ENCODE measurements around the gene UPF1. TPM values are rescaled to one million over a fixed set of nuclear protein-coding genes. Genes with fewer than 3 reads are reported as not detected.

The UPF1 gene
- total RNA-seq, 2 experiments from 2014 or later: 77.2 to 113 TPM

GRCh38 chr19:18852648-18853047 lies 20.9 kb downstream of the UPF1 start:
- ChIA-PET CTCF (ENCODE audit: unreplicated experiment) (no interaction called here), POLR2A (no interaction called here)
- Histone ChIP-seq H4K20me1 (ENCODE audit: insufficient read depth, low read length) (0 out of 2 replicates have a peak, but pooled peaks cover 12% of the 10 kb centered on the region), H3K36me3 (ENCODE audit: insufficient read depth, low read length) (peaks cover 100% of the 10 kb centered on the region), H3K4me3 (ENCODE audit: low read depth, low read length, poor library complexity, severe bottlenecking) (no peak overlapping the region), H3K9me2 (ENCODE audit: insufficient read depth, low read length) (no peaks in the 10 kb centered on the region), H2AFZ (ENCODE audit: low read length) (no peak overlapping the region), H3K27ac (ENCODE audit: low read depth, low read length, poor library complexity, severe bottlenecking) (no peak overlapping the region), H3K4me2 (ENCODE audit: low read length) (no peak overlapping the region), H3K4me1 (ENCODE audit: insufficient read depth, low read length, poor library complexity, severe bottlenecking) (peaks cover 8% of the 10 kb centered on the region), H3K79me2 (ENCODE audit: insufficient read depth, low read depth, low read length) (peaks cover 22% of the 10 kb centered on the region; the same call in 1 of the 2 replicates), H3K9me3 (ENCODE audit: low read length) (no peaks in the 10 kb centered on the region)
- no peak for DNase-seq (ENCODE audit: low spot score)
- intact Hi-C loops (cut with micrococcal nuclease; ENCODE audit: unreplicated experiment): no loop called here
- TF ChIP-seq, protein P1, sequence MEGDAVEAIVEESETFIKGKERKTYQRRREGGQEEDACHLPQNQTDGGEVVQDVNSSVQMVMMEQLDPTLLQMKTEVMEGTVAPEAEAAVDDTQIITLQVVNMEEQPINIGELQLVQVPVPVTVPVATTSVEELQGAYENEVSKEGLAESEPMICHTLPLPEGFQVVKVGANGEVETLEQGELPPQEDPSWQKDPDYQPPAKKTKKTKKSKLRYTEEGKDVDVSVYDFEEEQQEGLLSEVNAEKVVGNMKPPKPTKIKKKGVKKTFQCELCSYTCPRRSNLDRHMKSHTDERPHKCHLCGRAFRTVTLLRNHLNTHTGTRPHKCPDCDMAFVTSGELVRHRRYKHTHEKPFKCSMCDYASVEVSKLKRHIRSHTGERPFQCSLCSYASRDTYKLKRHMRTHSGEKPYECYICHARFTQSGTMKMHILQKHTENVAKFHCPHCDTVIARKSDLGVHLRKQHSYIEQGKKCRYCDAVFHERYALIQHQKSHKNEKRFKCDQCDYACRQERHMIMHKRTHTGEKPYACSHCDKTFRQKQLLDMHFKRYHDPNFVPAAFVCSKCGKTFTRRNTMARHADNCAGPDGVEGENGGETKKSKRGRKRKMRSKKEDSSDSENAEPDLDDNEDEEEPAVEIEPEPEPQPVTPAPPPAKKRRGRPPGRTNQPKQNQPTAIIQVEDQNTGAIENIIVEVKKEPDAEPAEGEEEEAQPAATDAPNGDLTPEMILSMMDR (conservative IDR thresholded peaks at IDR 0.05; ENCODE audit: low read length): no peak
- BruUV-seq (replicated peaks): no TSS peak

- Histone ChIP-seq H3K27ac (ENCODE audit: low read depth, low read length, poor library complexity, severe bottlenecking) (no peak overlapping the region), H3K4me3 (ENCODE audit: low read depth, low read length, poor library complexity, severe bottlenecking) (no peak overlapping the region), H3K9me3 (ENCODE audit: low read length) (no peaks in the 10 kb centered on the region), H3K9me2 (ENCODE audit: insufficient read depth, low read length) (no peaks in the 10 kb centered on the region), H3K36me3 (ENCODE audit: insufficient read depth, low read length) (peaks cover 100% of the 10 kb centered on the region), H4K20me1 (ENCODE audit: insufficient read depth, low read length) (0 out of 2 replicates have a peak, but pooled peaks cover 5% of the 10 kb centered on the region), H3K79me2 (ENCODE audit: insufficient read depth, low read depth, low read length) (peaks cover 10% of the 10 kb centered on the region; the same call in 1 of the 2 replicates), H2AFZ (ENCODE audit: low read length) (no peak overlapping the region), H3K4me1 (ENCODE audit: insufficient read depth, low read length, poor library complexity, severe bottlenecking) (no peaks in the 10 kb centered on the region), H3K4me2 (ENCODE audit: low read length) (no peak overlapping the region)
- TF ChIP-seq EZH2phosphoT487 (IDR thresholded peaks at IDR 0.05; ENCODE audit: borderline replicate concordance, low read depth, low read length): no peak
- TF ChIP-seq, protein P1 (conservative IDR thresholded peaks at IDR 0.05; ENCODE audit: low read length): no peak
- CTCF ChIA-PET (ENCODE audit: unreplicated experiment): no interaction called here
- POLR2A ChIA-PET: no interaction called here
- DNase-seq (ENCODE audit: low spot score): no peak
- no TSS peak for BruUV-seq (replicated peaks)
- intact Hi-C loops (cut with micrococcal nuclease; ENCODE audit: unreplicated experiment): no loop called here
These were observed 22.1 kb downstream of the UPF1 start for GRCh38 chr19:18853755-18854427.

GRCh38 chr19:18854982-18855381 lies 23.2 kb downstream of the UPF1 start:
- ChIA-PET CTCF (ENCODE audit: unreplicated experiment) (no interaction called here), POLR2A (interaction anchor here (1.0 kb wide), 1 partner anchor 8 kb away, joined by 4 read pairs; no protein-coding TSS in a partner anchor)
- Histone ChIP-seq H3K79me2 (ENCODE audit: insufficient read depth, low read depth, low read length) (no peaks in the 10 kb centered on the region), H2AFZ (ENCODE audit: low read length) (no peak overlapping the region), H3K4me1 (ENCODE audit: insufficient read depth, low read length, poor library complexity, severe bottlenecking) (no peaks in the 10 kb centered on the region), H3K4me2 (ENCODE audit: low read length) (no peak overlapping the region), H3K9me2 (ENCODE audit: insufficient read depth, low read length) (no peaks in the 10 kb centered on the region), H3K4me3 (ENCODE audit: low read depth, low read length, poor library complexity, severe bottlenecking) (no peak overlapping the region), H3K36me3 (ENCODE audit: insufficient read depth, low read length) (peaks cover 100% of the 10 kb centered on the region), H4K20me1 (ENCODE audit: insufficient read depth, low read length) (0 out of 2 replicates have a peak, but pooled peaks cover 4% of the 10 kb centered on the region), H3K27ac (ENCODE audit: low read depth, low read length, poor library complexity, severe bottlenecking) (no peak overlapping the region), H3K9me3 (ENCODE audit: low read length) (no peaks in the 10 kb centered on the region)
- DNase-seq (ENCODE audit: low spot score): no peak
- TF ChIP-seq, protein P1 (conservative IDR thresholded peaks at IDR 0.05; ENCODE audit: low read length): no peak
- no peak for TF ChIP-seq EZH2phosphoT487 (IDR thresholded peaks at IDR 0.05; ENCODE audit: borderline replicate concordance, low read depth, low read length)
- no TSS peak for BruUV-seq (replicated peaks)
- intact Hi-C loops (cut with micrococcal nuclease; ENCODE audit: unreplicated experiment): no loop called here

Measured in OCI-LY7 (cell line).